ENCODE data around the gene RFX8.
A peak's percentile ranks its signal among the peaks of the same experiment; 100 is the strongest.
"Not testable (repeated sequence)": the region's sequence is repeated elsewhere in the genome, so short reads cannot be mapped to it uniquely, and the experiment has no call there.

RFX8 gene

DNA sequence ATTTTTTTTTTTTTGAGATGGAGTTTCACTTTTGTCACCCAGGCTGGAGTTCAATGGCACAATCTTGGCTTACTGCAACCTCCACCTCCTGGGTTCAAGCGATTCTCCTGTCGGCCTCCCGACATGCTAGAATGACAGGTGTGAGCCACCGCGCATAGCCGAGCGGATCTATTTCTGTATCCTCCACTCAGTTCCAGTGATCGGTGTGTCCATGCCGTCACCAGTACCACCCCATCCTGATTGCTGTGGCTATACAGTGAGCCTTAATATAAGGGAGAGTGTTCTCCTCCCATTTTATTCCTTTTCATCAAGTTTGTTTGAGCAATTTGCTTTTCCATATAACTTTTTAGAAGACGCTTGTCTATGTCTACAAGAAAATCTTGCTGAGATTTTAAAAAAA lies 35.2 kb downstream of the RFX8 start:
- DNase-seq, result no peak

DNA sequence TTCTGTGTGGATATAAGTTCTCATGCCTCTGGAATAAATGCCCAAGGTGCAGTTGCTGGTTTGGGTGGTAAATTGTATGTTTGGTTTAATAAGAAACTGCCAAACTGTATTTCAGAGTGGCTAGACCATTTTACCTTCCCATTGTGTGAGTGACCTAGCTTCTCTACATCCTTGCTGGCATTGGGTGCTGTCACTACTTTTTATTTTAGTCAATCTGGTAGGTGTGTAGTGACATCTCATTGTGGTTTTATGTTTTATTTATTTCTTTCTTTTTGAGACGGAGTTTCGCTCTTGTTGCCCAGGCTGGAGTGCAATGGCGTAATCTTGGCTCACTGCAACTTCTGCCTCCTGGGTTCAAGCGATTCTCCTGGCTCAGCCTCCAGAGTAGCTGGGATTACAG lies 36.4 kb downstream of the RFX8 start:
- DNase-seq, result not testable (repeated sequence)

DNA sequence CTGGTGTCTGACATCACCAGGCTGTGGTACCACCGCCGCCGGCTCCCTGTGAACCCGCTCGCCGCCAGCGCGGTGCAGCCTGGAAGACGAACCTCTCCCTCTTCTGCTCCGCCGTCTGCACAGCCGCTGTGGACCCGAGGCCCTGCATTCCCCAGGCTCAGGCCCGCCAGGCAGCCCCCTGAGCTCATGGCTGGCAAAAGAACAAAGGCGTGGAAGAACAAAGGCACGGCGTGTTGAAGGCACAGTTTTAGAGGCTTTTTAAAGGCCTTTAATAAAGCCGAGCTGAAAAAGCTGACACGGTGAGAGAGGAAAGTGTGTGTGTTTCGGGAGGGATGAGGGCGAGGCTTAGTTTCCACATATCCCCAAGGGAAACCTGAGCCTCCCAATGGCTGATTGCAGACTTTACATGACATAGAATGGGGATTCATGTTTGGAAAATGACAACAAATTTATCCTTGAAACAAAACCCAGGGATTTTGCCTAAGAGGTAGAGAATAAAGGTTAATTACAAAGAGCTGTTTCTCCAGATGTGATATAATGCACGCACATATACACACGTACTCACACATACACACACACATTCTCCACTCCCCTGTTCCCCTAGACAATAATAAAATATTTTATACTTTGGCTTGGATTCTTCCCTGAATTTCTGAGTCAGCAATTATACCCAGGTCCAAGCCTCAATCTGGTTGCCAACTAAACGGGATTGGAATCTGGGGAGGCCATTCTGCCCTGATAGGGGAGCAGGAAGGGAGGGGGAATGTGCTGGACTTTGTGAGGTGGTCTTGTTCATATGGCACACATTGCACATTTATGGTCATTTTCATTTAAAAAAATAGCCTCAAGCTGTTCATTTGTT lies 39.7 kb downstream of the RFX8 start:
- no peak for DNase-seq

DNA sequence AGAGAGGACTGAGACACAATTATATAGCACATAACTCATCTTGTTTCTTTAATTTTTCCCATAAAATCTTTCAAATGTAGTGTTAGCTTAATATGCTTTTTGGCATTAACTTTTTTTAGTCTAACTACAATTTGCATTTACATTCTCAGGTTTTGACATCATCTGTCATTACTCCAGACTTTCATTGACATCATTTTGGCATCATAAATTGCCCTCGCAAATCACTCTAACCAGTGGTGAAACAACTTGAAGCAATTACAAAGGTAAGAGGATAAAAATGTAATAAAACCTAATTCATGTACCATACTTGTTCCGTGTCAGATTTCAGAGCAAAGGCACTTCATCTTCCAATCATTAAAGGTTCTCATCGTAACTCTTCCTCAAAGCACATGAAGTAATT lies 41.4 kb downstream of the RFX8 start:
- DNase-seq, result no peak

DNA sequence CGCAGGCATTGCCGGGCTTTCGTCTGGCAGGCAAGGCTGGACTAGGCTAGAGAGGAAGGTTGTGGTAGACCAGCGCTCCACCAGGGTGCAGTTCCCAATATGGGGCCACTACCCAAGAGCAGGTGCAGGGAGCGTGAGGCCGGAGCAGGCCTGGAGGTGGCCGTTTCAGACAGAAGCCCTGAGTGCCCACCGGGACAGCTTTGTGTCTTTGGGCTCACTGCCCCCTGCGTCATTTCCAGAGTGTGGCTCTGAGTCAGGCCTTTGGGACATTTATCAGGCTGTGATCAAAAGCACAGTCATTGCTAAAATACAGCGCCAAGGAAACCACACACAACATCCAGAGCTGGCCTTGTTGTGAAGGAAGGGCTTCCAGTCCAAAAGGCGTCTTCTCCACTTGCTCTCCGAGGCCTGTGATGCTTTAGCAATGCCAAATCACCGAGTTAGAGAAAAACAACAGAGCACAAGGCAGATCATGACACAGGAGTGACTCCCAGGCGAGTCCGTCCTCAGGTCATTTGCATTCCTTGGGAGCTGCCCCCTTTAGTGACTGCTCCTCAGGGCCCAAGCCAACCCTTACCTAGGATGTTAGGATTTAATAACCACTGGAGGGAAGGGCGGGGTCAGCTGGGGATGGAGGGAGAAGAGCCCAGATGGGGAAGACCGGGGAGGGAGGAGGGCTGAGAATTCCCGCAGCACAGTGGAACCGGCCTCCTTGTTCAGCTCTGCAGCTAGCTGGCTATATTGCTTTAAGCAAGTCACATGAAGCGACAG lies 42.3 kb downstream of the RFX8 start:
- DNase-seq, result no peak

DNA sequence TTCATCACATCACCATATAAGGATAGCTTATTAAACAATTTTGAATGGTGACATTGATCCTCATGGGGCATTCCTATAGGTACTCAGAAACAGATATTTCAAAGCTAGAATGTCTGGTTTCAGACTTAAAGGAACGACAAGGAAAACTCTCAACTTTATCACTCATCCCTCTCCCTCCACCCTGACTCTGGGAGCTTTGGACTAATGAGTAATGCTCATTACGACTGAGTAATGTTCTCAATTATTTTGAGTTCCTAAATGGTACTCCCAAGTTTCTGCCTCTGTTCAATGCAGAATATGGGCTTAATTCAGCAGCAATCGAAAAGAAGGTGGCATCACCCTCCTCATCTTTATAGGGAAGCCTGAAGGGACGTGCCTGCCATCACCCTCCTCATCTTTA lies 43.4 kb downstream of the RFX8 start:
- no peak for DNase-seq

DNA sequence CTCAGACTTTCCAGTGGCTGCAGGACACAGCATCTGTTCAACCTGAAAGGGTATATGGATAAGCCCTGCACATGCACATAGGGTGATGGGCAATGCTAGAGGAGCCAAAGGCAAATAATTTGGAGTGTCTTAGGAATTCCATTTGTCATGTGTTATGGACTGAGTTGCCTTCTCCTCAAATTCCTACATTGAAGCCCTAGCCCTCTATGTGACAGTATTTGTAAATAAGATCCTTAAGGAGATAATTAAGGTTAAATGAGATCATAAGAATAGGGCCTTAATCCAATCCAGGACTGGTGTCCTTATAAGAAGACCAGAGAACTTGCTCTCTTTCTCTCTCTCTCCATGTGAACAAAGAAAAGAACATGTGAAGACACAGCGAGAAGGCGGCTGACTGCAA lies 44.8 kb downstream of the RFX8 start:
- DNase-seq, result no peak

DNA sequence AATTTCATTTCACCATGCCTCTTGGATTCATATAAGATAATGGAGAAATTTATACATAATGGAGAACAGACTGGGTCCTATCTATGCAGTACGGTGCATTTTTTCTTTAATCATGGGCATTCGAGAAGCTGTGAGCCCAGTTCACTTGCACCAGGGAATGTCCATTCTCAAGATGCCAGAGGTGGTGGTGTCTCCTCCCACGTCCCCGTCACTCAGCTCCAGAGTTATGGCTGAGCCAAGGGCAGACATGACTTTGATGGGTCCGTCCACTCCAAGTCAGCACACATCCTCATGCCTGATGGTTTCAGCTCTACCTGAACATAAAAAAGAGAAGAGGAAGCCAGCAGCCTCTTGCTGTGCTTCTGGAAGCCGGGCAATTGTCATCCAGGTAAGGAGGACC lies 45.5 kb downstream of the RFX8 start:
- DNase-seq, result no peak

DNA sequence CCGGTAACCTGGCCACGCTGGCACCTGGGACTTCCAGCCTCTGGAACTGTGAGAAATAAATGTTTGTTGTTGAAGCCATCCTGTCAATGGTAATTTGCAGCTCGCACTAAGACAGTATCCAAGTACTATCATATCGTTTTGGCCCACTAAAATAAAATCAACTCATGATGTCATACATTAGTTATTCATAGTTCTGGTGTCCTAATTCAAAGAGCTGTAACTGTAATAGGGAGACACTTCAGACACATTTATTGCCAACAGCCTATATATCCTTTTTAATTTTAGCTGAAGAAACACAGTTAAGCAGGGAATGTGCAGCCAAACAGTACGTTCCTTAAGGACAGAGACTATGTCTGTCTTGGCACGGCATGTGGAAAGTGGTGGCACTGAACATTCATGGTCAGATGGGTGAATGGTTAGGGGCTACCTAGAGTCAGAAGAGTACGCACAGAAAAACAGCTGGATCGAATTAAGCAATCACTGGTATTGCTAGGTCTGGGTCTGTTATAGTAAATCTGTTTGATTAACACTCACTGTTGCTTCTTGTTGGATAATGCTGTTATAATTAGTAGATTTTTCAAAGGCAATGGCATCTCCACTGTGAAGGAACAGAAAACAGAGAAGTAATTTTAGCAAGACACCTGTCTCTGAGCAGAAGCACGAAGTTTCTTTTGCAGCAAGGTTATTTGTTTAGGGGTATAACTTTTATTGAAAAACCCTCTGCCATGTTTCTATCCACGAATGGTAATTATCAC lies 46.3 kb downstream of the RFX8 start:
- no peak for DNase-seq

DNA sequence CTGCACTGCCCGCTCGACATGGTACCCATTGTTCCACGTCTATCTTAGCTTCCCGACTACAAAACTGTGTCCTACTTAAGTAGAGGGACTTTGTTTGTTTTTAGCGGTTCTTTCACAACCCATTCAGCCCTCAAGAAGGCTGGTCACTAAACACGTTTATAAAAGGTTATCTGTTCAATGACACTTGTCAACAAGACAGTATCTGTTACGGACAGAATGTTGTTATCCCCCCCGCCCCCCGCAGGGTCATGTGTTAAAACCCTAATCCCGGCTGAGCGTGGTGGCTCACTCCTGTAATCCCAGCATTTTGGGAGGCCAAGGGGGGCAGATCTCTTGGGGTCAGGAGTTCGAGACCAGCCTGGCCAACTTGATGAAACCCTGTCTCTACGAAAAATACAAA lies 47.2 kb downstream of the RFX8 start:
- DNase-seq, result no peak

DNA sequence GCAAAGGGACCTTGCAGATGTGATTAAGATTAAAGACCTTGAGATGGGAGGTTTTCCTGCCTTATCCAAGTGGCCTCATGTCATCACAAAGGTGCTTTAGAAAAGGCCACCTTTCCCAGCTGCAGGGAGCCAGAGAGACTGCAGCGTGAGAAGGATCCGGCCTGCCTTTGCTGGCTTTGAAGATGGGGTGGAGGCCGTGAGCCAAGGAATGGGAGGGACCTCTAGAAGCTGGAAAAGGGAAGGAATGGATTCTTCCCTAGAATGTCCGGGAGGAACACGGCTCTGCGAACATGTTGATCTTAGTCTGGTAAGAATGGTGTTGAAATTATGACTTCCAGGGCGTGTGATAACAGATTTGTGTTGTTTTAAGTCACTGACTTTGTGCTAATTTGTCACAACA lies 47.7 kb downstream of the RFX8 start:
- no peak for DNase-seq

DNA sequence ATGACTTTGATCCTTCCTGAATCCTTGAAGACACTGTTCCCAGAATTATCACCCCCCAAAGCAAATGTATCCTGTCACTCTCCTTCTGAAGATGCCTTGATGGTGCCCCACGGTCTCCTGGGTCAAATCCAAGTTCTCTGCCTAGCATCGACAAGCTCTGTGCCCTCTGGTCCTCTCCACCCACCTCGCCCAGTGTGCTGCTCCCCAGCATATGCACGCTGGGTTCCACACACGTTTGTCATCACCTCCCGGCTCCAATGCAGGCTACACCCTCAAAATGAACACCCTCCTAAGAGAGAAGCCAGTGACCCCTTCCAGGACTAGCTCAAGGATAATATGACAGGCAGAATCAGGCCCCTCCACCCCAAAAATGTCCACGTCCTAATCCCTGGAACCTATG lies 48.1 kb downstream of the RFX8 start:
- DNase-seq, result no peak

DNA sequence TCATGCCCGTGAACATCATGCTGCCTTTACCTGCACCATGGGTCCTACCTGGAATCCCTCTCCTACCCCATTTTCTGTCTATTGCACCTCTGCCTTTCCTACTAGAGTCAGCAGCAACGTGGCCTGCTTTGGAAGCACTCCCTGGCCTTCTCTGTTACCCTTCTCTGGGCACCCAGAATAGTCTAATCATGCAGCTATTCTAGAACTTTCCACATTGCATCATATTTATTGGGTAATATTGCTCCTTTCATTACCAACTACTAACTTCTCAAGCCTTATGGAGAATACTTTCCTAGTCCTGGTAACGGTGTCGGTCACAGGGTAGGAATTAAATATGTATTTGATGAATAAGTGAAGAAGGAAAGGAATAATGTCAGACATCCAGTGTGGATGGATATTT lies 54.3 kb downstream of the RFX8 start:
- DNase-seq, result no peak

DNA sequence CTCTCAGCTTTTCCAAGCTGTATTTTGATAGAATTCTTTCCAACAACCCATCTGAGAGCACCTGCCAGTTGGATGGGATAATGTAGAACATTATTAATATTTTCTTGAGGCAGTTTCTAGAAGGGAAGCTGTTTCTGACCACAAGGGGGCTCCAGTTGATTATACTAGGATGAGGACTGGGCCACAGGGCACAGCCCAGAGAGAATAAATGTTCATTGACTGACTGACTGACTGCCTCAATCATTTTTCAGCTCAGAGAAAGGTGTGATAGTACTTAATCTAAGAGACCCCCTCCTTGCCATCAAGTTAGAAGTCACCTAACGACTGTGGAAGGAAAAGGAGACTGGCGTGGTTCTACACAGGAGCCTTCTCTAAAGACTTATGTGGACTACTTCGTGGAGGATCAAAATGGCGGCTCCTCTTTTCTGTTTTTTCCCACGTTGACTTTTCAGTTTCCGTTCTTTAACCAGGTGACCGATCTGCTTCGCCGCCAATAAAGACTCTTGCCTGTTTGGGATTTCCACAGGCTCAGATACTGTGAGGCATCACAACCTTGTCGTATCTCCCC lies 55.7 kb downstream of the RFX8 start:
- peak; percentile 8 for DNase-seq

DNA sequence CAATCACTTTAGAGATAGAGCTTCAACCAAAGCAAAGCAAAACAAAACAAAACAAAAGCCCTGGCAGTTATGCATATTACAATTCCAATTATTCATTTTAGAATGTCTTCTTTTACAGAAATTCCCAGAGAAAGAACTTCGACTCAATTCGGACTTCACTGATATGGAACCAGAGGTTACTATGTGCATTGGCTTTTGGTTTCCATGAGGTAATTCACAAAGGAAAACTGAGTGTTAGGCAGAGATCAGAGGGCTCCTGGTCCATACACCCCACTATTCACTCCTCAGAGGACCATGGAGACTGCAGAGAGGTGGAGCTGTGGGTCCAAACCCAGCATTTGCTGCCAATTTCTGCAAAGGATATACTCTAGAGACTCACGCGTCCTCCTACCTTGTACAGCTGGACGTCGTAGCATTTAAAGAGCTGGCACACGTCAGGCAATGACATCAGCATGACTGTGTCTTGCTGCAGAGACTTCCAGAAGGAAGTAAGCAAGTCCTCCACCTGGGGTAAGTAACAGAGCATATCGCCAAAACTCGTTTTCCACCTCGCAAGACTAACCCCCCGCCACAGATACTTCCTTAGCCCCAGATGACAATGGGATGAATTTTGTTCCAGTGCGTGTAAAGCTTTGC lies 56.3 kb downstream of the RFX8 start:
- no peak for DNase-seq

DNA sequence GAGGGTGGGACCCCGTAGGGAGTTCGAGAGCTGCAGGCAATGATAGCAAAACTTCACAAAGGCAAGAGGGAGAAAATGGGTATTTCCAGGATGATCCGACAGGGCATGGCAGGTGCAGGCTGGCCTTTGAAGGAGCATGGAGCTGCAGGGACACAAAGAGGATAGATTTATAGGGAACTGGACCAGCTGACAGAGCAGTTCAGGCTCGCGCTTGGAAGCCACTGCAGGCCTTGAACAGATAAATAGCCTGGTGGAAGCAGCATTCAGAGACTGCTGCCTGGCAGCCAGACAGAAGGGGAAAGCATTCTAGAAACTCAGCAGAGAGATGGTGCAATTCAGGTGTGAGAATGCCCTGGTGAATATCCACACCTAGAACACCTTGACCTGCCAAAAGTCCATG lies 58.3 kb downstream of the RFX8 start:
- no peak for DNase-seq

DNA sequence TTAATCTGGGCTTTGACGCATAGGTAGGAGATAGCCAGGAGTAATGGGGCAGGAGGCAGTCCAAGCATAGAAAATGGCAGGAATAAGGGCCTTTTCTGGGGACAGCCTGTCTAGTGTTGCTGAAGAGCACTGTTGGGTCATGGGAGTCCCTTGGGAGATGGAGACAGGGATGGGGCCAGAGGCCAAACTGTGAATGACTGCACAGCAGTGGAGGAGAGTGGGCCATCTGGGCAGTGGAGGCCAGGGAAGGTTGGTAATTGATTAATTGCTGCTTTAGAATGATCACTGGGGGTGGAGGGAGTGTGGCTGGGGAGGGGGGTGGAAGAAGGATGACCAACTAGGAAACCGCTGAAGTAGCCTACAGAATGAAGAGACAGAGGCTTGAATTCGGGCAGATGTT lies 59.0 kb downstream of the RFX8 start:
- no peak for DNase-seq

DNA sequence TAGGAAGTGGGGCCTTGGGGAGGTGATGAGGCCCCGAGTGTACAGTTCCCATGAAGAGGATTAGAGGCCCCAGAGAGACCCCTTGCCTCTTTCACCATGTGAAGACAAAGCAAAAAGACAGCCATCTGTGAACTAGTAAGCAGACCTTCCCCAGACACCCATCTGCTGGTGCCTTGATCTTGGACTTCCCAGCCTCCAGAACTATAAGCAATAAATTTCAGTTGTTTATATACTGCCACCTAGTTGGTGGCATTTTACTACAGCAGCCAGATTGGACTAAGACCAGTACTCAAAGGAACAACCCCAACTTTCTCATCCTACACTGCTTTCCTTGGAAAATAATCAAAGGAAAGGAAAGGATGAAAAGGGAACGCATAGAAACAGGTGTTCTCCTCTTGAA lies 59.7 kb downstream of the RFX8 start:
- no peak for DNase-seq

DNA sequence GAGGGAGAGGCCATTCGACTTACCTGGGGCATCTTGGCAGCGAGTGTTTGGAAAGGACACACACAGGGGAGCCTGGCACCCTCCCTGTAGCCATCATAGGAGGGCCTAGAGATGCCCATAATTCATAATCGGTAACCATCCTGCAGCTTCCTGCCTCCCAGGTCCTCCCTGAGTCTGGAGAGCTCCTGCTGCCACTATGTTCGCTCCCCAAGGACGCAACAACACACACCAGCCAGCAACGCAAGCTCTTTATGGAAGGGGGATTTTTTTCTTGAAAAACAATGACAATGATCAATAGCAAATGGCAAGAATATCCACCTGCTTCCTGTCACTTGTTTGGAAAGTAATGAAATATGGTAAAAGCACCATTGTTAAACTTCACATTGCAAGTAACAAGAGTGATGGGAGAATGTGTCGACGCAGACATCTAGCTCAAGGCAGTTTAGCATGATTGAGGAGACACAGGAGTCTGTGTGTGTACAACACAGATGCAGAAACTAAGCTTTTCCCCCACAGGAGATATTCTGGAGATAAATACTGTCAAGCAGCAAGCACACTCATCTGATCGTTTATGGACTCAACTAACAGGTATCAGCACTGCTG lies 62.7 kb downstream of the RFX8 start:
- no peak for DNase-seq

DNA sequence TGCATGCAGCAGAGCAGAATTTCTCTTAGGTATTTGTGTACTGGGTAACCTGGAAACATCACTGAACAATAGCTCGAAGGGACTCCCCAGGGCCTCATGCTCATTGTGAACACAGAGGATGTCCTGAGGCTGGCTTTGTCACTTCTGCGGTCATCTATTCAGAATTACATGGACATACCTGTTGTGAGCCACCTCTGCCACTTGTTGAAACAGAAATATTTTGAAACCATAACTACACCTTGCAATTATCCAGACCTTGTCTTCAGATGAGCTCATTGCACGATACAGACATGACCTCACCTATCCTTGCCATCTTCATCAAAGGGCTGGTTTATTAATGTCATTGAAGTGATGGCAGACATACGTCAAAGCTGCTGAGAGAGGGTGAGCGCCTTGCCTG lies 64.2 kb downstream of the RFX8 start:
- no peak for DNase-seq

DNA sequence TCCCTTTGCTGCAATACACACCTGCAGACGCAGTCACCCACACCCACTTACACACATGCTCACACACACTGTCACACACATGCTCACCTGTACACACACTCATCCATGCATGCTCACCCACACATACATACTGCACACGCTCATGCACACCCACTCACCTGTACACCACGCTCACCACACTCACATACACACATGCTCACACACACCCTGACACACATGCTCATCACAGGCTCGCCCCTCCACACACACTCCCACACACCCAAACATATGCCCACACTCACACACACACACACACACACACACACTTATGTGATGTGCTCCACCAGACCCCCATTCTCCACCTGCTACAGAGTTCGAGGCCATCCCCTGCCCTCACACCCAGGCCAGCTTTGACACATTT lies 64.8 kb downstream of the RFX8 start:
- no peak for DNase-seq

DNA sequence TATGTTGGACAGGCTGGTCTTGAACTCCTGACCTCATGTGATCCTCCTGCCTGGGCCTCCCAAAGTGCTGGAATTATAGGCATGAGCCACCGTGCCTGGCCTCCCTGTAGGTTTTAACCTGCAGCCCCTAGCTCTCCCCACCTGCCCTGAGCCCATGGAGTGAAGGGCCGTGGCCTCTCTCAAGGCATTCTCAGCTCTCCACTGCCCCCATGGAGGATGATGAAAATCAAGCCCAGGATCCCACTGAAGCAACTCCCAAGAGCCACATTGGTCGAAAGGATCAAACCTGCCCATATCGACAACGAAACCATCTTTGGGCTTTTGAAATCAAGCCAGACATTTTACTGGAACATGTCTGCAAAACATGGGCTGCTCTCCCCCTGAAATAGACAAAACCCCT lies 65.2 kb downstream of the RFX8 start:
- no peak for DNase-seq

DNA sequence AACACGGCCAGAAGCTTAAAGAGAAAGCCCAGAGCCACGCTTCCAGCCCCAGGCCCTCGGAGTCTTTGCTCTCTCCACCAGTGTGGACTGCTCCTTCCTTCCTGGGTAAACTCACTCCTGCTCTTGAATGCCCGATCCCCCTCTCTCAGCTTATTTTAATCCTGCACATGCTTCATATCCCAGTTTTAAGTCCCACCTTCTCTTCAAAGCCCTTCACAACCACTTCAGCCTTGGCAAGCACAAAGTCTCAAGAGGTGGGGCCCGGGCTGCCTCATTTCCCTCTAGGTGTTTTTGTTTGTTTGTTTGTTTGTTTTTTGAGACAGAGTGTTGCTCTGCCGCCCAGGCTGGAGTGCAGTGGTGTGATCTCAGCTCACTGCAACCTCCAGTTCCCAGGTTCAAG lies 66.0 kb downstream of the RFX8 start:
- DNase-seq, result no peak
